GM12878 (cell line): ENCODE measurements around the gene NPLOC4. TPM values are rescaled to one million over a fixed set of nuclear protein-coding genes. Genes with fewer than 3 reads are reported as not detected.

ENCODE experiments used
- ATF7 ChIP-seq: fragments of 450-650 bp; IDR thresholded peaks from 2 replicates; pipeline ENCODE4 v1.6.1; 2016; ENCODE audit warnings: low read depth, mild to moderate bottlenecking
- MXI1 ChIP-seq: fragments of 150-350 bp; IDR thresholded peaks from 2 replicates; pipeline ENCODE4 v1.6.1; 2011; ENCODE audit warnings: low read depth, mild to moderate bottlenecking, inconsistent platforms, low read length, improper control_type of control experiment
- MYB ChIP-seq: fragments of 150-350 bp; IDR thresholded peaks from 2 replicates; pipeline ENCODE4 v1.6.1; 2014; ENCODE audit warnings: mild to moderate bottlenecking, low read depth, low read length, borderline replicate concordance
- REST ChIP-seq: IDR thresholded peaks from 2 replicates; pipeline ENCODE4 v1.6.1; 2012; ENCODE audit warnings: mild to moderate bottlenecking, low read depth, low read length
- SIX5 ChIP-seq: IDR thresholded peaks from 2 replicates; pipeline ENCODE4 v1.6.1; 2011; ENCODE audit warnings: mild to moderate bottlenecking, low read depth, low read length, moderate library complexity; ENCODE audit not compliant: severe bottlenecking
- ZBTB11 ChIP-seq: fragments of 450-650 bp; formaldehyde crosslinking; IDR thresholded peaks from 2 replicates; pipeline ENCODE4 v1.5.0; 2022; ENCODE audit warnings: mild to moderate bottlenecking, missing genetic modification characterization
- ZNF274 ChIP-seq: IDR thresholded peaks from one replicate; pipeline ENCODE4 v1.8.0; 2011; ENCODE audit not compliant: insufficient read length, insufficient read depth
- polyA plus RNA-seq, 11 experiments: library from polyadenylated mRNA; depleted of rRNA in 4 of 11; unstranded in 6 of 11; stranded (reverse) in 5 of 11; fragments of >200 nt; fragmentation: Nextera tagmentation in 4 of 11; fragmentation: Illumina TruSeq in 1 of 11; extraction: Ambion mirVana in 4 of 11; extraction: Trizol in 1 of 11; gene quantifications; 1 replicate in 1 of 11; 2 replicates in 10 of 11; pipeline versions ENCODE4 v1.2.1 to v1.2.3, GENCODE V29; 2011 to 2016; ENCODE audit warnings: inconsistent platforms in 2 of 11, missing spikeins in 2 of 11, low read depth in 1 of 11
- total RNA-seq, 4 experiments: library from RNA; depleted of rRNA in 3 of 4; stranded (reverse); fragments of >200 nt in 3 of 4; fragmentation: Illumina TruSeq in 1 of 4; extraction: Trizol in 1 of 4; gene quantifications; 2 replicates each; pipeline versions ENCODE4 v1.2.1 to v1.2.3, GENCODE V29; 2013 to 2021

NPLOC4 gene
- total and polyA plus RNA-seq, 10 of the 15 experiments (the other 5 are each of a cell fraction or from before 2014, with no cell fraction given) = 1.5 to 83.7 (median 45.8) TPM

GRCh38 chr17:81556863-81557262 lies 80.0 kb downstream of the NPLOC4 start (continued):
- TF ChIP-seq ZBTB11 (CRISPR knock-in tag) = no peak
- no peak for TF ChIP-seq ZNF274
- no peak for TF ChIP-seq ATF7
- TF ChIP-seq REST = no peak
- no peak for TF ChIP-seq SIX5
- TF ChIP-seq MXI1 = no peak
- no peak for TF ChIP-seq MYB
